HCT116 (cell line): ENCODE data around the gene NFATC1. TPM values are rescaled to one million over a fixed set of nuclear protein-coding genes. Genes with fewer than 3 reads are reported as not detected.

ENCODE experiments used
- ATAC-seq: fragments of 200-7000 bp; cut with Tn5 transposase; 2 replicates; pipeline ENCODE4 v1.9.1; 2020; ENCODE audit warnings: mild to moderate bottlenecking, moderate library complexity
- BruUV-seq: library from RNA; stranded (reverse); fragments of 400-500 nt; replicated peaks from 2 replicates; lab custom pipeline; 2021; lab: Mats Ljungman, UMichigan
- CTCF ChIA-PET: fragments of 300-600 bp; sonication (Branson Sonifier 250); formaldehyde crosslinking; loops from one replicate; lab custom pipeline; 2021; ENCODE audit warnings: antibody characterized with exemption; lab: Charles Lee
- POLR2A ChIA-PET: fragments of 300-600, 350-600 bp; sonication (Branson Sonifier 250); formaldehyde crosslinking; loops from one replicate; lab custom pipeline; 2021; ENCODE audit warnings: antibody characterized with exemption; lab: Charles Lee
- RAD21 ChIA-PET, 2 experiments: fragments of 300-600 bp; sonication (Branson Sonifier 250); formaldehyde crosslinking; loops; one replicate each; lab custom pipeline; 2023; ENCODE audit warnings: low total read pairs in 2 of 2; ENCODE audit not compliant: uncharacterized antibody in 2 of 2, unreplicated experiment in 2 of 2, low non-redundant PET in 1 of 2; lab: Charles Lee
- DNase-seq: peaks from one replicate; pipeline ENCODE4 v3.0.0-alpha.2; 2010; ENCODE audit warnings: low read depth, low spot score
- H2AFZ ChIP-seq: fragments of 200-600 bp; shearing (Covaris generic), sonication (generic); 2 replicates; pipeline ENCODE4 v1.6.1; 2017; ENCODE audit warnings: low read depth, mixed run types, mixed read lengths, antibody characterized with exemption, low read length; ENCODE audit not compliant: poor library complexity, severe bottlenecking
- H3K27ac ChIP-seq: 2 replicates; pipeline ENCODE4 v1.5.1; 2012; ENCODE audit warnings: low read depth, low read length
- H3K27me3 ChIP-seq: fragments of 200-600 bp; sonication (generic); 2 replicates; pipeline ENCODE4 v1.6.1; 2016; ENCODE audit warnings: mixed run types, low read length, mixed read lengths; ENCODE audit not compliant: insufficient read depth
- H3K36me3 ChIP-seq, 2 experiments: fragments of 200-500 bp in 1 of 2; fragments of 200-600 bp in 1 of 2; sonication (Bioruptor generic) in 1 of 2; sonication (generic) in 1 of 2; 2 replicates each; pipeline versions ENCODE4 v1.5.1 to v1.6.1; 2014 to 2016; ENCODE audit warnings: low read length in 2 of 2, inconsistent platforms in 1 of 2, mixed read lengths in 1 of 2, mixed run types in 1 of 2; ENCODE audit not compliant: insufficient read depth in 2 of 2, control insufficient read depth in 1 of 2
- H3K4me1 ChIP-seq, 2 experiments: fragments of 200-600 bp in 1 of 2; sonication (generic) in 1 of 2; 2 replicates each; pipeline versions ENCODE4 v1.5.1 to v1.6.1; 2012 to 2017; ENCODE audit warnings: low read length in 2 of 2, inconsistent platforms in 1 of 2, mild to moderate bottlenecking in 1 of 2, mixed read lengths in 1 of 2, mixed run types in 1 of 2, moderate library complexity in 1 of 2; ENCODE audit not compliant: insufficient read depth in 2 of 2, control insufficient read depth in 1 of 2
- H3K4me2 ChIP-seq: fragments of 200-600 bp; sonication (generic); 2 replicates; pipeline ENCODE4 v1.6.1; 2017; ENCODE audit warnings: mixed run types, low read length, mixed read lengths
- H3K4me3 ChIP-seq, 2 experiments: fragments of 200-600 bp in 1 of 2; sonication (generic) in 1 of 2; replicated peaks in 1 of 2; 2 replicates each; pipeline ENCODE4 v1.5.1; 2011 to 2016; ENCODE audit warnings: low read length in 2 of 2, control low read depth in 1 of 2, low read depth in 1 of 2, mild to moderate bottlenecking in 1 of 2, mixed read lengths in 1 of 2, mixed run types in 1 of 2
- H3K79me2 ChIP-seq: fragments of 200-600 bp; sonication (generic); 2 replicates; pipeline ENCODE4 v1.6.1; 2017; ENCODE audit warnings: mild to moderate bottlenecking, mixed run types, low read length, moderate library complexity, mixed read lengths; ENCODE audit not compliant: insufficient read depth
- H3K9ac ChIP-seq: fragments of 200-600 bp; sonication (generic); 2 replicates; pipeline ENCODE4 v1.6.1; 2016; ENCODE audit warnings: low read length, mixed read lengths
- H3K9me2 ChIP-seq: fragments of 200-600 bp; sonication (generic), shearing (Covaris generic); 2 replicates; pipeline ENCODE4 v1.6.1; 2017; ENCODE audit warnings: mixed run types, mild to moderate bottlenecking, moderate library complexity; ENCODE audit not compliant: insufficient read depth
- H3K9me3 ChIP-seq, 2 experiments: fragments of 200-500 bp in 1 of 2; fragments of 200-600 bp in 1 of 2; sonication (Bioruptor generic) in 1 of 2; sonication (generic) in 1 of 2; 2 replicates each; pipeline ENCODE4 v1.6.1; 2014 to 2017; ENCODE audit warnings: low read length in 2 of 2, mixed read lengths in 2 of 2, inconsistent platforms in 1 of 2, low read depth in 1 of 2, mild to moderate bottlenecking in 1 of 2, mixed run types in 1 of 2, moderate library complexity in 1 of 2; ENCODE audit not compliant: control insufficient read depth in 1 of 2, insufficient read depth in 1 of 2
- H4K20me1 ChIP-seq: fragments of 200-600 bp; sonication (generic), shearing (Covaris generic); 2 replicates; pipeline ENCODE4 v1.6.1; 2017; ENCODE audit warnings: mixed run types, mild to moderate bottlenecking, moderate library complexity; ENCODE audit not compliant: insufficient read depth
- CEBPB ChIP-seq: IDR thresholded peaks from 2 replicates; pipeline ENCODE4 v1.6.1; 2012; ENCODE audit warnings: low read depth
- EGR1 ChIP-seq: IDR thresholded peaks from 2 replicates; pipeline ENCODE4 v1.6.1; 2012; ENCODE audit warnings: low read depth
- ELF1 ChIP-seq: IDR thresholded peaks from 2 replicates; pipeline ENCODE4 v1.6.1; 2012; ENCODE audit warnings: low read depth, borderline replicate concordance
- EZH2 ChIP-seq: fragments of 200-600 bp; sonication (generic); IDR thresholded peaks from 2 replicates; pipeline ENCODE4 v1.6.1; 2017; ENCODE audit warnings: antibody characterized with exemption, mixed run types
- FOSL1 ChIP-seq: IDR thresholded peaks from 2 replicates; pipeline ENCODE4 v1.6.1; 2012; ENCODE audit warnings: low read depth
- JUND ChIP-seq: IDR thresholded peaks from 2 replicates; pipeline ENCODE4 v1.6.1; 2012
- POLR2A ChIP-seq: IDR thresholded peaks from 2 replicates; pipeline ENCODE4 v1.7.0; 2011; ENCODE audit warnings: borderline replicate concordance; ENCODE audit not compliant: insufficient read depth, insufficient read length; ENCODE audit errors: extremely low read depth
- POLR2AphosphoS5 ChIP-seq: IDR thresholded peaks from 2 replicates; pipeline ENCODE4 v1.6.1; 2011; ENCODE audit warnings: mild to moderate bottlenecking, low read depth, low read length, moderate library complexity
- SIN3A ChIP-seq: IDR thresholded peaks from 2 replicates; pipeline ENCODE4 v1.6.1; 2012; ENCODE audit warnings: low read depth
- SRF ChIP-seq: IDR thresholded peaks from 2 replicates; pipeline ENCODE4 v1.6.1; 2012; ENCODE audit warnings: low read depth
- ZNF274 ChIP-seq: fragments of 200-500 bp; sonication (Bioruptor generic); IDR thresholded peaks from 2 replicates; pipeline ENCODE4 v1.6.1; 2014; ENCODE audit warnings: mild to moderate bottlenecking, low read depth, low read length, inconsistent platforms
- intact Hi-C: fragments of 100-400 bp; cut with micrococcal nuclease; formaldehyde crosslinking; loops from 2 replicates; pipeline ENCODE4 v1.10.0; 2022
- total RNA-seq: library from RNA; stranded (reverse); gene quantifications from one replicate; pipeline ENCODE4 v1.2.1, GENCODE V29; 2021; ENCODE audit not compliant: unreplicated experiment
- TF ChIP-seq, protein P1 (sequence below), 3 experiments: fragments of 200-600 bp in 1 of 3; sonication (generic) in 1 of 3; IDR thresholded peaks in 2 of 3; conservative IDR thresholded peaks in 1 of 3; 2 replicates each; pipeline ENCODE4 v1.5.1; 2012 to 2017; ENCODE audit warnings: low read depth in 2 of 3, low read length in 2 of 3, antibody characterized with exemption in 1 of 3, borderline replicate concordance in 1 of 3, control low read depth in 1 of 3, mild to moderate bottlenecking in 1 of 3, mixed read lengths in 1 of 3, mixed run types in 1 of 3, moderate library complexity in 1 of 3; ENCODE audit not compliant: insufficient read depth in 1 of 3
- TF ChIP-seq, protein P2 (sequence below): IDR thresholded peaks from 2 replicates; pipeline ENCODE4 v1.6.1; 2012

NFATC1 gene
- total RNA-seq, 1 experiment from 2014 or later: 20.8 TPM

DNA sequence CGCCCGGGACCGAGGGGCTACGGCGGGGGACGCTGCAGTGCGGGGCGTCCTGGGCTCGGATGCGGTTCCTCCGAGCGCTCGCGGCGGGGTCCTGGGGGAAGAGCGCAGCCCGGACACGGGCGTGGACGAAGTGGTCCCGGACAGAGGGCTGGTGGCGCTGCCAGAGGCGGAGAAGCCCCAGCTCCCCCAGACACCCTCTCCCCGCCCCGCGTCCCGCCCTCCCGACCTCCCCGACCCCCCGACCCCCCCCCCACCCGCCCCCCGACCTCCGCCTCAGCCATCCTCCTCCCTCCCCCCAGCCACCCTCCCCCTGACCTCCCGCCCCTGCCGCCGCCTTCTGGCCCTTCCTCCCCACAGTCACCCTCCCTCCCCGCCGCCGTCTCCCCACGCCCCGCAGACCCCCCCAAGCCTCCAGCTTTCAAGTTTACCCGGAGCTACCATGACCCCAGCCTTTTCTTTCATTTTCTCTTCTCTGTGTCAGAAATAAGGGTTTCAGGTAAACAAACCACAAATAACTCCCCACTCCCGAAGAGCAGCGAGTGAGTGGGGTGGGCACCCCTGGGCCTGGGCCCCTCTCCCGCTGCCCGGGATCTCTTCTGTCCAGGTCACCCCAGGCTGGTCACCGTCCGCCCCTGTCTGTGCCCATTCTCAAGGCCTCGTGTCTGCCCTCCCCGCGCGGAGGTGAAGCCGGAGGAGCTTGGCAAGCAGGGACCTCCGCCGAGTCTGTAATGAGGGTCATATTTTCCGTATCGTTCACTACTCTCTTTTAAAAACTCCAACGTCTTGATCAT lies 5.1 kb downstream of the NFATC1 start:
- Histone ChIP-seq H3K4me1 (peaks cover 9 to 20% of the 10 kb centered on the region in 2 experiments; a peak in 3 of 4 replicates), H4K20me1 (no peaks in the 10 kb centered on the region), H2AFZ (no peak overlapping the region), H3K9me3 (no peaks in the 10 kb centered on the region), H3K4me3 (peak overlapping the region; percentile 48 to 66), H3K9ac (peak overlapping the region; percentile 74), H3K9me2 (no peaks in the 10 kb centered on the region), H3K27me3 (no peaks in the 10 kb centered on the region), H3K4me2 (peak overlapping the region; percentile 73), H3K79me2 (peaks cover 37% of the 10 kb centered on the region), H3K27ac (peak overlapping the region; percentile 63; the same call in 1 of the 2 replicates), H3K36me3 (no peaks in the 10 kb centered on the region)
- intact Hi-C loops: no loop called here
- TF ChIP-seq ZNF274: no peak
- no peak for TF ChIP-seq EZH2
- no peak for TF ChIP-seq ELF1
- no peak for TF ChIP-seq EGR1
- TF ChIP-seq JUND: no peak
- TF ChIP-seq POLR2AphosphoS5: no peak
- no peak for TF ChIP-seq POLR2A
- no peak for TF ChIP-seq FOSL1
- TF ChIP-seq, protein P1, sequence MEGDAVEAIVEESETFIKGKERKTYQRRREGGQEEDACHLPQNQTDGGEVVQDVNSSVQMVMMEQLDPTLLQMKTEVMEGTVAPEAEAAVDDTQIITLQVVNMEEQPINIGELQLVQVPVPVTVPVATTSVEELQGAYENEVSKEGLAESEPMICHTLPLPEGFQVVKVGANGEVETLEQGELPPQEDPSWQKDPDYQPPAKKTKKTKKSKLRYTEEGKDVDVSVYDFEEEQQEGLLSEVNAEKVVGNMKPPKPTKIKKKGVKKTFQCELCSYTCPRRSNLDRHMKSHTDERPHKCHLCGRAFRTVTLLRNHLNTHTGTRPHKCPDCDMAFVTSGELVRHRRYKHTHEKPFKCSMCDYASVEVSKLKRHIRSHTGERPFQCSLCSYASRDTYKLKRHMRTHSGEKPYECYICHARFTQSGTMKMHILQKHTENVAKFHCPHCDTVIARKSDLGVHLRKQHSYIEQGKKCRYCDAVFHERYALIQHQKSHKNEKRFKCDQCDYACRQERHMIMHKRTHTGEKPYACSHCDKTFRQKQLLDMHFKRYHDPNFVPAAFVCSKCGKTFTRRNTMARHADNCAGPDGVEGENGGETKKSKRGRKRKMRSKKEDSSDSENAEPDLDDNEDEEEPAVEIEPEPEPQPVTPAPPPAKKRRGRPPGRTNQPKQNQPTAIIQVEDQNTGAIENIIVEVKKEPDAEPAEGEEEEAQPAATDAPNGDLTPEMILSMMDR (IDR thresholded peaks at IDR 0.05 in 2 of 3, conservative IDR thresholded peaks at IDR 0.05 in 1 of 3; ENCODE audit: borderline replicate concordance in 1 of 3, insufficient read depth in 1 of 3, low read depth in 2 of 3, low read length in 2 of 3): no peak
- TF ChIP-seq, protein P2, sequence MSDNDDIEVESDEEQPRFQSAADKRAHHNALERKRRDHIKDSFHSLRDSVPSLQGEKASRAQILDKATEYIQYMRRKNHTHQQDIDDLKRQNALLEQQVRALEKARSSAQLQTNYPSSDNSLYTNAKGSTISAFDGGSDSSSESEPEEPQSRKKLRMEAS: no peak
- TF ChIP-seq SIN3A: no peak
- TF ChIP-seq SRF: no peak
- no peak for TF ChIP-seq CEBPB
- no peak for DNase-seq
- ChIA-PET POLR2A (no interaction called here), RAD21 (no interaction called here), CTCF (no interaction called here)
- no TSS peak for BruUV-seq
- ATAC-seq: peak; percentile 23; the same call in 1 of the 2 replicates
